ENCODE data around the gene C1QA.
A peak's percentile ranks its signal among the peaks of the same experiment; 100 is the strongest.

Gene C1QA

DNA sequence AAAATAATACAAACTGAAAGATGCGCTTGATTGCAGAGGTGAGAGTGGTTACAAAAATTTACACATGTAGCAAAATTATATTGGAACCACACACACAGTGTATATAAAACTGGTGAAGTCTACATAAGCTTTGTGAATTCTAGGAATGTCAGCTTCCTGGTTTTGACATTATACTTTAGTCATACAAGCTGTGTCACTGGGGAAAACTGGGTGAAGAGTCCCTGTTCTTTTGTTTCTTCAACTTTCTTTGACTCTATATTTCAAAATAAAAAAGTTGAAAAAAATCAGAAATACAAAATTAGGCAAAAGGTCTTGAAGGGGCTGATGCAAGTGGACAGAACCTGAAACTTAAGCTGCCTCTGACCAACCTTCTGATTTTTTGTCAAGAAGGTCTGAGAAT lies 10.0 kb downstream of the C1QA start:
- Histone ChIP-seq H3K4me1 (peaks cover 0 to 7% (median 2%) of the 10 kb centered on the region in 4 donors), H3K27me3 (peaks cover 0 to 53% of the 10 kb centered on the region in 2 donors), H3K9me3 (no peaks in the 10 kb centered on the region), H3K36me3 (no peaks in the 10 kb centered on the region), H3K27ac (no peak overlapping the region), H3K4me3 (no peak overlapping the region)
- intact Hi-C loops (cut with DNase I; ENCODE audit: low total_unique reads) = loop anchor here (10.0 kb wide), 1 partner anchor 112 kb away; no protein-coding TSS in a partner anchor
- no peak for DNase-seq
- TF ChIP-seq, protein P1, sequence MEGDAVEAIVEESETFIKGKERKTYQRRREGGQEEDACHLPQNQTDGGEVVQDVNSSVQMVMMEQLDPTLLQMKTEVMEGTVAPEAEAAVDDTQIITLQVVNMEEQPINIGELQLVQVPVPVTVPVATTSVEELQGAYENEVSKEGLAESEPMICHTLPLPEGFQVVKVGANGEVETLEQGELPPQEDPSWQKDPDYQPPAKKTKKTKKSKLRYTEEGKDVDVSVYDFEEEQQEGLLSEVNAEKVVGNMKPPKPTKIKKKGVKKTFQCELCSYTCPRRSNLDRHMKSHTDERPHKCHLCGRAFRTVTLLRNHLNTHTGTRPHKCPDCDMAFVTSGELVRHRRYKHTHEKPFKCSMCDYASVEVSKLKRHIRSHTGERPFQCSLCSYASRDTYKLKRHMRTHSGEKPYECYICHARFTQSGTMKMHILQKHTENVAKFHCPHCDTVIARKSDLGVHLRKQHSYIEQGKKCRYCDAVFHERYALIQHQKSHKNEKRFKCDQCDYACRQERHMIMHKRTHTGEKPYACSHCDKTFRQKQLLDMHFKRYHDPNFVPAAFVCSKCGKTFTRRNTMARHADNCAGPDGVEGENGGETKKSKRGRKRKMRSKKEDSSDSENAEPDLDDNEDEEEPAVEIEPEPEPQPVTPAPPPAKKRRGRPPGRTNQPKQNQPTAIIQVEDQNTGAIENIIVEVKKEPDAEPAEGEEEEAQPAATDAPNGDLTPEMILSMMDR (IDR thresholded peaks at IDR 0.05) = no peak

DNA sequence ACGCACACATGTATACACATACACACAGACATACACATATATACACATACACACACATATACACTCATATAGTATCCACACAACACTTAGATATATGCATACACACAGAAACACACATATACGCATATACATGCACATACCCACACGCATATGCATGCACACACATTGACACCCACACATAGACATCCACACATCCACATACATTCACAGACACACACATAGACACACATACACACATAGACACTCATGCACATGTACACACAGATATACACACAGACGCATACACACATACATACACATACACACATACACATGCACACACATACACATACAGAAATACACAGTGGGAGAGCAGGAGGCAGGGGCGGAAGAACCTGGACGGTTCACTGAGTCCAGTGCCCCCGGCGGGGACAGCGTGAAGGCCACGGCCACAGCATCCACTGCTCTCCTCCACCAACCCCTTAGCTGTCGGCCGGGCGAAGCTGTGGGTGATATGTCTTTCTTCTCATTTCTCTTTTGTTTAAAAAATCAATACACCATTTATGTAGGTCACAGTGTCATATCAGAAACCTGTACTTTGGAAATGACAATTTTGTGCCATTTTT lies 13.8 kb downstream of the C1QA start:
- Histone ChIP-seq H3K27ac (no peak overlapping the region), H3K4me3 (no peak overlapping the region), H3K36me3 (no peaks in the 10 kb centered on the region), H3K9me3 (no peaks in the 10 kb centered on the region), H3K27me3 (peaks cover 0 to 50% of the 10 kb centered on the region in 2 donors), H3K4me1 (no peaks in the 10 kb centered on the region)
- TF ChIP-seq, protein P1 (IDR thresholded peaks at IDR 0.05) = no peak
- intact Hi-C loops (cut with DNase I; ENCODE audit: low total_unique reads) = no loop called here
- DNase-seq = no peak

DNA sequence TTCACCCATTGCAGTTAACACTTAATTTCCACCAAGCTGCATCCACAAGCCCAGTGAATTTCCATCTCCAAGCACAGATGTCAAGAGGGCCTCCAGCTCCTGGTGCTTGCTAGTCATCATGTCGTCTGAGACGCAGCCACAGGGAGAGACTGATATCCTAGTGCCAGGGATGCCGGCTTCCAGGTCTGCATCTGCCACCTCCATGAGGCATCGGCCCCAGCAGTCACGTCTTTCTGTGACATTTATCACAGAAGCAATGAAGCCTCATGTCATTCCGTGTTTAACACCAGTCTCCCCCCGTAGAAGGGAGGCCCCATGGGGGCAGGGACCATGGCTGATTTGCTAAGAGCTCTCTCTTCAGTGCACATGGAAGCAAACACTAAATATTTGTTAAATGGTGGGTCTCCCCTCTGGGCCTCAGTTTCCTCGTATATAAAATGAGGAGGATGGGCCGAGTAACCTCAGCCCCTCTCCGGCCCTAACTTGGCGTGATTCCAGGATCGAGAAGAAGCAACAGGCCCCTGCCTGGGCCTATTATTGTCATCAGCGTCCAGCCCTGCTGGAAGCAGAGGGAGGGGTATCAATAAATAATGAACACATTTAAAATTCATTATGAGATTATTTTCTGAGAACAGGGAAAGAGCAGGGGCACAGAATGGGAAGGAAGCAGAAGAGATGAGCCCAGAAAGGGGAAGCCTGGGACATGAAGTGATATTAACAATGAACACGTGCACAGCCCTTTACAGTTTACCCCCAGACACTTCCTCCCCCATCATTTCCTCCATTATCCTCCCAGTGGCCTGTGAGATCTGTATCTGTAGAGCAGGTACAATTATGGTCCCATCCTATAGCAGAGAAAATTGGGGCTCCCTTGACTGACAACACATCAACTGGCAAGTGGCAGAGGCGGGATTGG lies 15.8 kb downstream of the C1QA start:
- intact Hi-C loops (cut with DNase I; ENCODE audit: low total_unique reads) = no loop called here
- Histone ChIP-seq H3K27me3 (peaks cover 0 to 62% of the 10 kb centered on the region in 2 donors), H3K4me3 (no peak overlapping the region), H3K27ac (no peak overlapping the region), H3K4me1 (no peaks in the 10 kb centered on the region), H3K9me3 (no peaks in the 10 kb centered on the region), H3K36me3 (no peaks in the 10 kb centered on the region)
- TF ChIP-seq, protein P1 (IDR thresholded peaks at IDR 0.05) = no peak
- DNase-seq = no peak

DNA sequence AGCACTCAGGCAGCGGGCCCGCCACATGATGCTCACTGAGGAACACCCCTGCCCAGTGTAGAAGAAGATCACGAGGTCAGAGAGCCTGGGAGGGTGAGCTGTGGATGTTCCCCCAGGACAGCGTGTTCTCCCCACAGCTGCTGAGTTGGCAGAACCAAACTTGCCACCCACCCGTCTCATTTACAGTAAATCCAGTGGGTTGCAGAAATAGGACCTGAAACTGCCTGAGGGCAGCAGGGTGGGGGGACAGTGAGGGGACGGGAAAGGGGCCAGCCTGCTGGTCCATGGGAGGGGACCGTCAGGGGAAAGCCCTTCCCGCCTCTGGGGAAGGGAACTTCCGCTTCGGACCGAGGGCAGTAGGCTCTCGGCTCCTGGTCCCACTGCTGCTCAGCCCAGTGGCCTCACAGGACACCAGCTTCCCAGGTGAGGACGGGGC lies 16.5 kb downstream of the C1QA start, which contains the start of gene C1QB:
TSS of gene C1QB (plus strand) at position 356 of the 436 bp plus-strand sequence. CDS start 6,227 bp downstream, outside the sequence.
- Histone ChIP-seq H3K9me3 (no peaks in the 10 kb centered on the region), H3K27me3 (peaks cover 0 to 60% of the 10 kb centered on the region in 2 donors), H3K4me3 (peak within 1 kb of the TSS; percentile 29 to 39), H3K4me1 (no peaks in the 10 kb centered on the region), H3K36me3 (no peaks in the 10 kb centered on the region), H3K27ac (no peak within 1 kb of the TSS)
- intact Hi-C loops (cut with DNase I; ENCODE audit: low total_unique reads) = no loop called here
- TF ChIP-seq, protein P1 (IDR thresholded peaks at IDR 0.05) = no peak
- peak; percentile 75 to 82 for DNase-seq

DNA sequence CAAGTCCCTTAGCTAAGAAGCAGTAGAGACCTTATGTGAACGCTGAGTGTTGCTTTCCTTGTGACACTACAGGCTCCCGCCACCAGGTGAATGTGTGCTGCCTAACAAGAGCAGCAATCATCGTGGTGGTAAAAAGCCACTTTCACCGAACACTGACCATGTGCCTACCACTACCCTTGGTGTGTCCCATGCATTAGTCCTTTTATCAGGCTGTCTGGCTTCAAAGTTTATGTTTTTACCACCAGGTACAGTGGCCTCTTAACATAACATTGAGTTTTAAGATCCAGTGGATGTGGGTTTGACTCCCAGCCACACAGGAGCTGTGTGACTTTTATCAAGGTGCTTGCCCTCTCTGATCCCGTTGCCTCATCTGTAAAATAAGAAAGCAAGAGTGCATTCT lies 18.3 kb downstream of the C1QA start:
- H3K4me1 ChIP-seq = no peaks in the 10 kb centered on the region
- no peak overlapping the region for H3K27ac ChIP-seq
- intact Hi-C loops (cut with DNase I; ENCODE audit: low total_unique reads) = no loop called here
- TF ChIP-seq, protein P1 (IDR thresholded peaks at IDR 0.05) = no peak
- no peaks in the 10 kb centered on the region for H3K36me3 ChIP-seq
- peaks cover 0 to 52% of the 10 kb centered on the region in 2 donors for H3K27me3 ChIP-seq
- H3K4me3 ChIP-seq = peak overlapping the region; percentile 5 to 29
- no peak for DNase-seq
- H3K9me3 ChIP-seq = no peaks in the 10 kb centered on the region
